Gastroesophageal sphincter (tissue), 3 donors: Measurements from ENCODE around the gene NDFIP2.

Experiments
- CTCF ChIP-seq, 4 experiments: fragments of 200-600 bp in 2 of 4; fragments of 450-650 bp in 2 of 4; sonication (generic) in 1 of 4; IDR thresholded peaks; one replicate each; pipeline ENCODE4 v1.5.1; 2017 to 2019; ENCODE audit warnings: antibody characterized with exemption in 4 of 4, mild to moderate bottlenecking in 2 of 4, moderate library complexity in 2 of 4
- EP300 ChIP-seq: sonication (generic); formaldehyde crosslinking; IDR thresholded peaks from one replicate; pipeline ENCODE4 v1.6.1; 2017; ENCODE audit warnings: antibody characterized with exemption, mild to moderate bottlenecking
- POLR2A ChIP-seq, 2 donors: fragments of 450-650 bp; IDR thresholded peaks; one replicate each; pipeline ENCODE4 v1.6.1; 2017; ENCODE audit warnings: antibody characterized with exemption in 2 of 2, mild to moderate bottlenecking in 2 of 2, moderate library complexity in 1 of 2

GRCh38 chr13:79442706-79443105 is 38.2 kb upstream of the NDFIP2 start:
- TF ChIP-seq EP300, result no peak
- TF ChIP-seq CTCF (IDR thresholded peaks at IDR 0.05), result no peak
- no peak for TF ChIP-seq POLR2A (IDR thresholded peaks at IDR 0.05)
